ENCODE measurements around the gene SCLT1. TPM values are rescaled to one million over a fixed set of nuclear protein-coding genes. Genes with fewer than 3 reads are reported as not detected.

SCLT1 gene
- total and polyA plus RNA-seq, 2 donors (not counting 1 experiment from before 2014, with no cell fraction given): 3.5 to 27.2 TPM

DNA sequence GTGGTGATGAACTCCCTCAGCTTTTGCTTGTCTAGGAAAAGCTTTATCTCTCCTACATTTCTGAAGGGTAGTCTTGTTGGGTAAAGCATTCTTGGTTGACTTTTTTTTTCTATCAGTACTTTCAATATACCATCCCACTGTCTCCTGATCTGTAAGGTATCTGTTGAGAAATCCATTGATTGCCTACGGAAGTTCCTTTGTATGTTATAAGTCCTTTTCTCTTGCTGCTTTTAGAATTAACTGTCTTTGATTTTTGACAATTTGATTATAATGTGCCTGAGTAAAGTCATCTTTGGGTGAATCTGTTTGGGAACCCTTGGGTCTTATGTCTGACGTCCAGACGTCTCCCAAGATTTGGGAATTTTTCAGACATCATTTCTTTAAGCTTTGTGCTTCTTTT, 30.8 kb downstream of the SCLT1 start:
- ATAC-seq (ENCODE audit: low read depth) (no peak), DNase-seq (no peak)
- TF ChIP-seq, protein P1, sequence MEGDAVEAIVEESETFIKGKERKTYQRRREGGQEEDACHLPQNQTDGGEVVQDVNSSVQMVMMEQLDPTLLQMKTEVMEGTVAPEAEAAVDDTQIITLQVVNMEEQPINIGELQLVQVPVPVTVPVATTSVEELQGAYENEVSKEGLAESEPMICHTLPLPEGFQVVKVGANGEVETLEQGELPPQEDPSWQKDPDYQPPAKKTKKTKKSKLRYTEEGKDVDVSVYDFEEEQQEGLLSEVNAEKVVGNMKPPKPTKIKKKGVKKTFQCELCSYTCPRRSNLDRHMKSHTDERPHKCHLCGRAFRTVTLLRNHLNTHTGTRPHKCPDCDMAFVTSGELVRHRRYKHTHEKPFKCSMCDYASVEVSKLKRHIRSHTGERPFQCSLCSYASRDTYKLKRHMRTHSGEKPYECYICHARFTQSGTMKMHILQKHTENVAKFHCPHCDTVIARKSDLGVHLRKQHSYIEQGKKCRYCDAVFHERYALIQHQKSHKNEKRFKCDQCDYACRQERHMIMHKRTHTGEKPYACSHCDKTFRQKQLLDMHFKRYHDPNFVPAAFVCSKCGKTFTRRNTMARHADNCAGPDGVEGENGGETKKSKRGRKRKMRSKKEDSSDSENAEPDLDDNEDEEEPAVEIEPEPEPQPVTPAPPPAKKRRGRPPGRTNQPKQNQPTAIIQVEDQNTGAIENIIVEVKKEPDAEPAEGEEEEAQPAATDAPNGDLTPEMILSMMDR (IDR thresholded peaks at IDR 0.05): no peak
- TF ChIP-seq EZH2 (IDR thresholded peaks at IDR 0.05; ENCODE audit: borderline replicate concordance, insufficient read depth, low read depth, low read length, poor library complexity, severe bottlenecking): no peak
- WGBS (ENCODE audit: insufficient coverage): no CpG with 5 or more reads among the region's 3 CpGs
- Histone ChIP-seq H3K4me2 (replicated peaks; ENCODE audit: low read depth, low read length, poor library complexity, severe bottlenecking) (no peak overlapping the region), H3K9ac (ENCODE audit: low read length) (no peak overlapping the region), H3K79me2 (ENCODE audit: control insufficient read depth, insufficient read depth, low read length) (no peaks in the 10 kb centered on the region), H3K4me1 (ENCODE audit: control insufficient read depth in 2 of 2, insufficient read depth in 2 of 2, low read length in 2 of 2) (no peaks in the 10 kb centered on the region), H3K27ac (ENCODE audit: low read length in 2 of 2) (no peak overlapping the region), H3K9me3 (ENCODE audit: control extremely low read depth in 1 of 3, control insufficient read depth in 2 of 3, insufficient read depth in 1 of 3, low read length in 2 of 3) (peaks cover 20 to 70% (median 30%) of the 10 kb centered on the region in 3 donors), H4K20me1 (ENCODE audit: control insufficient read depth, insufficient read depth, low read length, poor library complexity, severe bottlenecking) (no peaks in the 10 kb centered on the region), H3K4me3 (ENCODE audit: control extremely low read depth in 1 of 5, extremely low read depth in 1 of 5, insufficient read depth in 1 of 5, low read depth in 2 of 5, low read length in 4 of 5) (no peak overlapping the region), H3K27me3 (replicated peaks in 1 of 4; ENCODE audit: control extremely low read depth in 1 of 4, control insufficient read depth in 3 of 4, insufficient read depth in 4 of 4, low read length in 3 of 4) (no peaks in the 10 kb centered on the region), H3K36me3 (replicated peaks in 1 of 2; ENCODE audit: control extremely low read depth in 1 of 2, control insufficient read depth in 1 of 2, extremely low read depth in 1 of 2, insufficient read depth in 2 of 2, low read length in 1 of 2) (peaks cover 8 to 9% of the 10 kb centered on the region in 2 experiments), H2AFZ (ENCODE audit: insufficient read depth, low read depth, low read length, poor library complexity, severe bottlenecking) (no peak overlapping the region)
- Mint-ChIP-seq H3K9me3 (ENCODE audit: insufficient read depth) (peaks cover 22% of the 10 kb centered on the region), H3K4me3 (no peak overlapping the region), H3K27me3 (no peaks in the 10 kb centered on the region), H3K27ac (no peak overlapping the region), H3K4me1 (no peaks in the 10 kb centered on the region)
- POLR2A ChIA-PET: no interaction called here
- intact Hi-C loops (cut with micrococcal nuclease): no loop called here
- CTCF ChIA-PET: no interaction called here

- Mint-ChIP-seq H3K27me3 (no peaks in the 10 kb centered on the region), H3K4me3 (no peak overlapping the region), H3K4me1 (no peaks in the 10 kb centered on the region), H3K9me3 (ENCODE audit: insufficient read depth) (peaks cover 32% of the 10 kb centered on the region), H3K27ac (no peak overlapping the region)
- Histone ChIP-seq H3K9ac (ENCODE audit: low read length) (no peak overlapping the region), H2AFZ (ENCODE audit: insufficient read depth, low read depth, low read length, poor library complexity, severe bottlenecking) (no peak overlapping the region), H3K27me3 (replicated peaks in 1 of 4; ENCODE audit: control extremely low read depth in 1 of 4, control insufficient read depth in 3 of 4, insufficient read depth in 4 of 4, low read length in 3 of 4) (no peaks in the 10 kb centered on the region), H4K20me1 (ENCODE audit: control insufficient read depth, insufficient read depth, low read length, poor library complexity, severe bottlenecking) (no peaks in the 10 kb centered on the region), H3K9me3 (ENCODE audit: control extremely low read depth in 1 of 3, control insufficient read depth in 2 of 3, insufficient read depth in 1 of 3, low read length in 2 of 3) (peaks cover 21 to 80% (median 44%) of the 10 kb centered on the region in 3 donors), H3K4me1 (ENCODE audit: control insufficient read depth in 2 of 2, insufficient read depth in 2 of 2, low read length in 2 of 2) (no peaks in the 10 kb centered on the region), H3K79me2 (ENCODE audit: control insufficient read depth, insufficient read depth, low read length) (no peaks in the 10 kb centered on the region), H3K4me2 (replicated peaks; ENCODE audit: low read depth, low read length, poor library complexity, severe bottlenecking) (no peak overlapping the region), H3K4me3 (ENCODE audit: control extremely low read depth in 1 of 5, extremely low read depth in 1 of 5, insufficient read depth in 1 of 5, low read depth in 2 of 5, low read length in 4 of 5) (no peak overlapping the region), H3K36me3 (replicated peaks in 1 of 2; ENCODE audit: control extremely low read depth in 1 of 2, control insufficient read depth in 1 of 2, extremely low read depth in 1 of 2, insufficient read depth in 2 of 2, low read length in 1 of 2) (peaks cover 8% of the 10 kb centered on the region in 2 experiments), H3K27ac (ENCODE audit: low read length in 2 of 2) (no peak overlapping the region)
- intact Hi-C loops (cut with micrococcal nuclease): no loop called here
- no peak for DNase-seq
- TF ChIP-seq, protein P1 (IDR thresholded peaks at IDR 0.05): no peak
- TF ChIP-seq EZH2 (IDR thresholded peaks at IDR 0.05; ENCODE audit: borderline replicate concordance, insufficient read depth, low read depth, low read length, poor library complexity, severe bottlenecking): no peak
- POLR2A ChIA-PET: no interaction called here
- no peak for ATAC-seq (ENCODE audit: low read depth)
- CTCF ChIA-PET: no interaction called here
Measured at GRCh38 chr4:129059028-129059427, 34.3 kb downstream of the SCLT1 start.

All from B cell (primary cell).